Measurements from ENCODE around the gene TENM3.
A peak's percentile ranks its signal among the peaks of the same experiment; 100 is the strongest.
"Not testable (repeated sequence)": the region's sequence is repeated elsewhere in the genome, so short reads cannot be mapped to it uniquely, and the experiment has no call there.

TENM3 gene

GRCh38 chr4:182808673-182809416 is 565.6 kb downstream of the TENM3 start:
- no peak overlapping the region for H3K4me3 ChIP-seq (ENCODE audit: control insufficient read depth, low read depth, low read length)
- DNase-seq (ENCODE audit: low read depth) = peak; percentile 13
- no peak for TF ChIP-seq CTCF (IDR thresholded peaks at IDR 0.05; ENCODE audit: control insufficient read depth, insufficient read depth, low read depth, low read length, missing control alignments)

GRCh38 chr4:182809417-182810102 is 566.4 kb downstream of the TENM3 start:
- DNase-seq (ENCODE audit: low read depth) = no peak
- TF ChIP-seq CTCF (IDR thresholded peaks at IDR 0.05; ENCODE audit: control insufficient read depth, insufficient read depth, low read depth, low read length, missing control alignments) = peak; percentile 28
- H3K4me3 ChIP-seq (ENCODE audit: control insufficient read depth, low read depth, low read length) = no peak overlapping the region

- H3K4me3 ChIP-seq (ENCODE audit: control insufficient read depth, low read depth, low read length) = no peak overlapping the region
- no peak for DNase-seq (ENCODE audit: low read depth)
- TF ChIP-seq CTCF (IDR thresholded peaks at IDR 0.05; ENCODE audit: control insufficient read depth, insufficient read depth, low read depth, low read length, missing control alignments) = no peak
Measured at GRCh38 chr4:182810103-182810615, 567.0 kb downstream of the TENM3 start.

GRCh38 chr4:182812916-182813315 is 569.7 kb downstream of the TENM3 start:
- no peak overlapping the region for H3K4me3 ChIP-seq (ENCODE audit: control insufficient read depth, low read depth, low read length)
- TF ChIP-seq CTCF (IDR thresholded peaks at IDR 0.05; ENCODE audit: control insufficient read depth, insufficient read depth, low read depth, low read length, missing control alignments) = no peak
- no peak for DNase-seq (ENCODE audit: low read depth)

- not testable (repeated sequence) for DNase-seq (ENCODE audit: low read depth); H3K4me3 ChIP-seq (ENCODE audit: control insufficient read depth, low read depth, low read length)
Measured at GRCh38 chr4:182814065-182814464, 570.9 kb downstream of the TENM3 start.

- H3K4me3 ChIP-seq (ENCODE audit: control insufficient read depth, low read depth, low read length) = no peak overlapping the region
- TF ChIP-seq CTCF (IDR thresholded peaks at IDR 0.05; ENCODE audit: control insufficient read depth, insufficient read depth, low read depth, low read length, missing control alignments) = no peak
- DNase-seq (ENCODE audit: low read depth) = no peak
Measured at GRCh38 chr4:182818926-182819730, 575.9 kb downstream of the TENM3 start.
